ENCODE results near the gene DDX25. TPM values are rescaled to one million over a fixed set of nuclear protein-coding genes. Genes with fewer than 3 reads are reported as not detected.
A peak's percentile ranks its signal among the peaks of the same experiment; 100 is the strongest.
"Not testable (repeated sequence)": the region's sequence is repeated elsewhere in the genome, so short reads cannot be mapped to it uniquely, and the experiment has no call there.

DDX25 gene
- not detected for total RNA-seq
- polyA plus RNA-seq (2013, experiment 1 of 2) = not detected
- 0.03 TPM for polyA plus RNA-seq (2013, experiment 2 of 2)
- total RNA-seq = 0 to 0.51 (median 0.06) reads per million in 172 experiments

GRCh38 chr11:125903711-125904659, at the start of gene DDX25:
TSS of gene DDX25 (plus strand) at chr11:125904508. CDS start at chr11:125904518, 10 bp downstream.
- Histone ChIP-seq H3K36me3 (ENCODE audit: insufficient read depth, low read length) (peaks cover 15% of the 10 kb centered on the region), H3K9me3 (ENCODE audit: control insufficient read depth in 1 of 2, insufficient read depth in 1 of 2, low read length in 2 of 2) (peaks cover 0 to 6% of the 10 kb centered on the region in 2 experiments), H3K27me3 (ENCODE audit: control insufficient read depth in 1 of 2, insufficient read depth in 2 of 2, low read length in 2 of 2) (peaks cover 10 to 27% of the 10 kb centered on the region in 2 experiments), H3K27ac (ENCODE audit: low read depth in 1 of 2, low read length in 2 of 2) (no peak within 1 kb of the TSS), H3K4me3 (ENCODE audit: low read length) (peak within 1 kb of the TSS; percentile 86), H3K4me1 (ENCODE audit: insufficient read depth, low read length) (peaks cover 29% of the 10 kb centered on the region)
- Mint-ChIP-seq H3K4me3 (peak within 1 kb of the TSS; percentile 95), H3K36me3 (ENCODE audit: low read depth) (peaks cover 25% of the 10 kb centered on the region), H3K27me3 (peaks cover 50% of the 10 kb centered on the region), H3K9me3 (no peaks in the 10 kb centered on the region), H3K4me1 (ENCODE audit: low read depth) (peaks cover 45% of the 10 kb centered on the region), H3K27ac (peak within 1 kb of the TSS; percentile 88)
- ChIA-PET POLR2A (interaction anchor here (0.7 to 2.5 kb wide), 8 partner anchors 14 to 312 kb away, joined by 4 to 67 read pairs (median 6); partner anchors contain the start of genes CDON, CHEK1, FAM118B and HYLS1), CTCF (interaction anchor here (1.3 to 1.6 kb wide), 2 partner anchors 11 to 29 kb away, joined by 3 to 4 read pairs; no protein-coding TSS in a partner anchor)
- DNase-seq (peak in 3 of 14 experiments; percentile 23 to 43 (median 41)), ATAC-seq (ENCODE audit: poor library complexity) (peak; percentile 32)
- no peak for TF ChIP-seq CTCF (IDR thresholded peaks at IDR 0.05)
- intact Hi-C loops (cut with DNase I, micrococcal nuclease) = loop anchor here (1.0 to 5.0 kb wide), 7 partner anchors 17 to 1277 kb away; partner anchors contain the start of genes HYLS1 (in 2 of the 2), CHEK1 (in 1 of the 2), FOXRED1 (in 1 of the 2) and SRPRA (in 1 of the 2)

- H3K27me3 Mint-ChIP-seq = peaks cover 18% of the 10 kb centered on the region
- H3K4me3 Mint-ChIP-seq; CTCF ChIA-PET; H3K36me3 Mint-ChIP-seq (ENCODE audit: low read depth); H3K4me1 ChIP-seq (ENCODE audit: insufficient read depth, low read length); H3K4me1 Mint-ChIP-seq (ENCODE audit: low read depth); H3K27ac ChIP-seq (ENCODE audit: low read depth in 1 of 2, low read length in 2 of 2); H3K4me3 ChIP-seq (ENCODE audit: low read length); intact Hi-C loops (cut with DNase I, micrococcal nuclease); H3K27ac Mint-ChIP-seq; H3K36me3 ChIP-seq (ENCODE audit: insufficient read depth, low read length); ATAC-seq (ENCODE audit: poor library complexity); H3K9me3 ChIP-seq (ENCODE audit: control insufficient read depth in 1 of 2, insufficient read depth in 1 of 2, low read length in 2 of 2); DNase-seq; POLR2A ChIA-PET: not testable (repeated sequence)
- H3K27me3 ChIP-seq (ENCODE audit: control insufficient read depth in 1 of 2, insufficient read depth in 2 of 2, low read length in 2 of 2) = peaks cover 0 to 13% of the 10 kb centered on the region in 2 experiments
- peaks cover 10% of the 10 kb centered on the region for H3K9me3 Mint-ChIP-seq
Measured at GRCh38 chr11:125857670-125858069, 46.6 kb upstream of the DDX25 start.

- H3K9me3 Mint-ChIP-seq; POLR2A ChIA-PET; ATAC-seq (ENCODE audit: poor library complexity); H3K36me3 Mint-ChIP-seq (ENCODE audit: low read depth); H3K27ac Mint-ChIP-seq; H3K27ac ChIP-seq (ENCODE audit: low read depth in 1 of 2, low read length in 2 of 2); DNase-seq; H3K4me3 ChIP-seq (ENCODE audit: low read length); intact Hi-C loops (cut with DNase I, micrococcal nuclease); H3K27me3 Mint-ChIP-seq; H3K4me1 Mint-ChIP-seq (ENCODE audit: low read depth); CTCF ChIA-PET; H3K9me3 ChIP-seq (ENCODE audit: control insufficient read depth in 1 of 2, insufficient read depth in 1 of 2, low read length in 2 of 2); H3K36me3 ChIP-seq (ENCODE audit: insufficient read depth, low read length); H3K27me3 ChIP-seq (ENCODE audit: control insufficient read depth in 1 of 2, insufficient read depth in 2 of 2, low read length in 2 of 2); H3K4me1 ChIP-seq (ENCODE audit: insufficient read depth, low read length); H3K4me3 Mint-ChIP-seq: not testable (repeated sequence)
Measured at GRCh38 chr11:125862786-125863185, 41.5 kb upstream of the DDX25 start.

- H3K27ac ChIP-seq (ENCODE audit: low read depth in 1 of 2, low read length in 2 of 2); H3K4me3 ChIP-seq (ENCODE audit: low read length); H3K4me1 ChIP-seq (ENCODE audit: insufficient read depth, low read length); DNase-seq; CTCF ChIA-PET; H3K27me3 Mint-ChIP-seq; H3K36me3 Mint-ChIP-seq (ENCODE audit: low read depth); POLR2A ChIA-PET; H3K4me3 Mint-ChIP-seq; H3K9me3 ChIP-seq (ENCODE audit: control insufficient read depth in 1 of 2, insufficient read depth in 1 of 2, low read length in 2 of 2); H3K27me3 ChIP-seq (ENCODE audit: control insufficient read depth in 1 of 2, insufficient read depth in 2 of 2, low read length in 2 of 2); ATAC-seq (ENCODE audit: poor library complexity); H3K4me1 Mint-ChIP-seq (ENCODE audit: low read depth); H3K9me3 Mint-ChIP-seq; H3K36me3 ChIP-seq (ENCODE audit: insufficient read depth, low read length); H3K27ac Mint-ChIP-seq: not testable (repeated sequence)
- intact Hi-C loops (cut with DNase I, micrococcal nuclease) = loop anchor here in 1 of 2 experiments (5.0 kb wide), 1 partner anchor 893 kb away; no protein-coding TSS in a partner anchor
Measured at GRCh38 chr11:125865354-125865753, 39.0 kb upstream of the DDX25 start.

Measured in CD4-positive, alpha-beta T cell (primary cell).